T1000 (cell line): Measurements from ENCODE around the gene MLANA.

ENCODE experiments used
- DNase-seq: peaks from one replicate; lab custom pipeline; 2025; ENCODE audit warnings: mixed read lengths; lab: John Stamatoyannopoulos, UW

MLANA gene

GRCh38 chr9:5899292-5899691 lies 8.6 kb downstream of the MLANA start:
- no peak for DNase-seq

GRCh38 chr9:5900622-5901021 lies 9.9 kb downstream of the MLANA start:
- no peak for DNase-seq

- DNase-seq: no peak
Observed at GRCh38 chr9:5902377-5902776, 11.7 kb downstream of the MLANA start.

- DNase-seq: no peak
Observed at GRCh38 chr9:5908918-5909317, 18.2 kb downstream of the MLANA start.

- DNase-seq: no peak
Observed at GRCh38 chr9:5909976-5910375, 19.3 kb downstream of the MLANA start.

- DNase-seq: no peak
Observed at GRCh38 chr9:5910413-5911057, 19.8 kb downstream of the MLANA start.

- no peak for DNase-seq
Observed at GRCh38 chr9:5915438-5915837, 24.7 kb downstream of the MLANA start.

- DNase-seq: no peak
Observed at GRCh38 chr9:5917273-5917672, 26.6 kb downstream of the MLANA start.

GRCh38 chr9:5917888-5918287 lies 27.2 kb downstream of the MLANA start:
- no peak for DNase-seq

GRCh38 chr9:5918460-5918859 lies 27.8 kb downstream of the MLANA start:
- DNase-seq: no peak

- no peak for DNase-seq
Observed at GRCh38 chr9:5920860-5921328, 30.2 kb downstream of the MLANA start.

GRCh38 chr9:5922192-5922591 lies 31.5 kb downstream of the MLANA start:
- DNase-seq: no peak

GRCh38 chr9:5931657-5932056 lies 41.0 kb downstream of the MLANA start:
- no peak for DNase-seq

GRCh38 chr9:5938449-5938848 lies 47.8 kb downstream of the MLANA start:
- no peak for DNase-seq

- no peak for DNase-seq
Observed at GRCh38 chr9:5939530-5939929, 48.8 kb downstream of the MLANA start.

GRCh38 chr9:5941214-5941613 lies 50.5 kb downstream of the MLANA start:
- DNase-seq: no peak

GRCh38 chr9:5945112-5945511 lies 54.4 kb downstream of the MLANA start:
- no peak for DNase-seq

GRCh38 chr9:5947912-5948311 lies 57.2 kb downstream of the MLANA start:
- DNase-seq: no peak

GRCh38 chr9:5949103-5949699 lies 58.5 kb downstream of the MLANA start:
- DNase-seq: no peak

GRCh38 chr9:5950261-5950660 lies 59.6 kb downstream of the MLANA start:
- DNase-seq: no peak

GRCh38 chr9:5951686-5952211 lies 61.1 kb downstream of the MLANA start:
- no peak for DNase-seq

- no peak for DNase-seq
Observed at GRCh38 chr9:5953743-5954707, 63.3 kb downstream of the MLANA start.

- no peak for DNase-seq
Observed at GRCh38 chr9:5957166-5957565, 66.5 kb downstream of the MLANA start.
